ENCODE measurements around the gene DPF3.

The DPF3 gene

DNA sequence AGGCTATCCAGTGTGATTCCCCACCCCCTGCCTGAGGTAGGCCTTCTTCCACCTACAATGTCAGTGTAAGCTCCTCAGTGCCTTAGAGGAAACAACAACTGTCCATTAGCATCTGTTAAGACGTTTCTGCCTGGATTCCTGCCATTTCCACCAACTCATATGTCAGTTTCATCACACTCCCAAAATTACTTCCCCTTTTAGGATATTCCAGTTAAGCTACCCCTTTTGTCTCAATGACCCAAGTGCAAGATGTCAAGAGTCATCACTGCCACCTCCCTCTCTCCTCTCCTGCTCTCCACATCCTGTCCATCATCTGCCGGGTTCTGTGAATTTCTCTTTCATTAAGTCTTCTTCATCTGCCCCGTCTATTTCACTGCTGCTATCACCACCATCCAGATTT lies 189.4 kb downstream of the DPF3 start:
- DNase-seq: no peak

DNA sequence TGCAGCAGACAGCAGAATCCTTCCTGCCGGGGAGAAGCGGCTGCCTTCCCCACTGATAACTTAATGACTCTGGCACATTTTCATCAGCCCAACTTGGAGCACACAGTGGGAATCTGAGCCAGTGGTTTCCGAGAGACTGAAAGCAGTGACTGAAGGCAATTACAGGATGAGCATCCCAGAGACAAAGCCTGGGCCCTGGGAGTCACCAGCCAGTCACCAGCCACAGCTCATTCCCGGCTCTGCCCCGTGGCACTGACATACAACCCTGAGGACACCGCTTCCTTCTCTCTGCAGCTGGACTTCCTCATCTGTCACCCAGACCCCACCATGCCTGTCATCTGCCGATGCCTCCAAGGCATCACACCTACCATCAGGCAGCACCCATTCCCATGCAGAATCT lies 192.3 kb downstream of the DPF3 start:
- DNase-seq: no peak

DNA sequence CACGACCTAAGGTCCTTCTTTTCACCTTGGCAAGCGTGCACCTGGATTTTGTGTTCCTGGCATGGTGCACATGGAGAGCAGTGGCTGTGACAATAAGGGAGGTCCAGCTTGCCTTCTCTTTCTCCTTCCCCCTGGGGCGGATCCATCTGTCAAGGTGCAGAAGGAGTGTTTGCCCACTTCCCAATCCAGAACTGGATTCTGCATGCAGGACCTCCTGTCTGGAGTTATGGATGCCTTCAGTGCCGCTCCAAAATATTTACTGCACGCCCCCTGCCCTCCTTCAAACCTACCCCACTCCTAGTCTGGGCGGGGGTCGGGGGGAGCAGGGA lies 192.7 kb downstream of the DPF3 start:
- no peak for DNase-seq

DNA sequence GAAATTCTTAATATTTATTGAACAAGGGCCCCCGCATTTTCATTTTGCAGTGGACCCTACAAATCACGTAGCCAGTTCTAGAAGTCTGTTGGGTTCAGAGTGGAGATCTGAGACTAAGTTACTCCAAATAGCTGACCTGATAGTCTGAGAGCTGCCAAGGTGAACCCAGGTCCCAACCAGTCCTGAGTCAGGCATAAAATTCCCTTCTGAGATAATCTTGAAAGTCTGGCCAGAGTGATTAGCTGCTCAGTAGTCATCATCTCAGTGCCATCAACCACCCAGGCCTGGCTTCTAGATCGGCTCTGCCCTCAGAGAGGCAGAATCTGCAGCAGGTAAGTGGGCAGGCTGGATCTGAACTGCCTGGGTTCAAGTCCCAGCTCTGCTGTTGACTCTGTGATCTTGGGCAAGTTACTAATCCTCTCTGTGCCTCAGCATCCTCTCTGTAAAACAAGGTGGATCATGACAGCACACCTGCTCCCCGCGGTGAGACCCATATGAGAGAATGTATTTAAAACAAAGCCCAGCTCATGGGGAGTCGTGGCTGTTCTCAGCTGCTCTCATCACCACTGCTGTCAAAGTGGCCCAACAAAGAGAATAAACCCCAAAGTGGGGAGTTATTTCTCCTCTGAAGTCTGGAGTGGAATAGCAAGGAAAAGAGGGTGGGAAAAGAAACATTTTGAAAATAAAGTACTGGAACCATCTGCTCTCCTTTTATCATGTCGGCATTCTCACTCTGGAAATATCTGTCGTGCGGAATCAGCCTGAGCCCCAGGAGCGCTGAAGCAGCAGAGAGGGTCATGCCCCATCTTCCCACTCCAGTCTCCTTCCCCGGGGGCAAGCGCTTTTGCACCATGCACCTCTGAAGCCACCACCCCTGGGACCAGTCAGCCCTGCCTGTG lies 193.3 kb downstream of the DPF3 start:
- no peak for DNase-seq

DNA sequence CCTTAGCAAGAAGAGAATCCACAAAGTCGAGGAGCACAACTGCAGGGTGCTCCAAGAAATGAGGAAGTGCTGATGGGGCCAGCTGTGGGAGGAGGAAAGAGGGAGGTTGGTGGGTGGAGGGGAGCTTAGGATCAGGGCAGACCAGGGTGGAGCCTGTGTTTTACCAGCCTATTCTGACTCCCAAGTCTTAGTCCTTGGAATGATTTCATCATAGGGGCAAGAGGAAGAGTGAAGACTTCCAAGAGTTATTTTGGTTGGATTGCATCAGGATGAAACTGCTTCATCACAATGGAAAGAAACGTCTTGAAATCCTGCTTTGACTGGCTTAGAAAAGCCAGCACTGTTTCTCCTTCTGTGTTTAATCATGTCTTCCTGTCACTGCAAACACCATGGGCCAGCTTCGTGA lies 194.0 kb downstream of the DPF3 start:
- DNase-seq: peak; percentile 78

DNA sequence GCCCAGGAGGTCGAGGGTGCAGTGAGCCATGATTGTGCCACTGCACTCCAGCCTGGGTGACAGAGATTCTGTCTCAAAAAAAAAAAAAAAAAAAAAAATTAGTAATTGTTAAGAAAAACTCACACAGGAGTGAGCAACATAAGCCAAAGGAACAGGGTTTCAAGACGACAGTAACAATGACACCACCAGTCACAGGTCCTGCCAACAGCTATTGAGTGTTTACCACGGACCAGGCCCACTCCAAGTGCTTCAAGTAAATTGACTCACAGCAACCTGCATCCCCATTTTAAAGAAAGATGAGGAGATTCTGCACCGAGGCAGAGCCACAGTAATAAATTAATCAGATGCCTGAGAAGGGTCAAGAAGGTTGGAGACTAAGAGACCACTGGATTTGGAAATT lies 194.5 kb downstream of the DPF3 start:
- no peak for DNase-seq

DNA sequence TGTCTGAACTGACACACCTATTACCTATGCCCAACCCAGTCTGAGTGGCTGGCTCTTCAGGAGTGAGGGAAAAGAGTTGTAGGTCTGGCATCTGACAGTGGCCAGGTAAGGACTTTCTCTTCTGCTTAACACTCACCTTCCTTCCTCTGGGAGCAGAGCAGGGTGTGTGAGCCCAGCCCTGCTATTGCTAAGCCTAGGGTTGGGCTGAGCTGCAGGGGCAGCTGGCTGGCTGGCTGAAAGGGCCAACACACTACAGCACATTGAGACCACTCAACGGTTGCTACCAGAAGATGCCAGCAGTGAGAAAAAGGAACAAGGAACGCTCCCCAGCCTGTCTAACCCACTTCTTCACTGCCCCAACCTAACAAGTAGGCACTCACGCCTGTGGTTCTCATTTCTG lies 201.2 kb downstream of the DPF3 start:
- no peak for DNase-seq

DNA sequence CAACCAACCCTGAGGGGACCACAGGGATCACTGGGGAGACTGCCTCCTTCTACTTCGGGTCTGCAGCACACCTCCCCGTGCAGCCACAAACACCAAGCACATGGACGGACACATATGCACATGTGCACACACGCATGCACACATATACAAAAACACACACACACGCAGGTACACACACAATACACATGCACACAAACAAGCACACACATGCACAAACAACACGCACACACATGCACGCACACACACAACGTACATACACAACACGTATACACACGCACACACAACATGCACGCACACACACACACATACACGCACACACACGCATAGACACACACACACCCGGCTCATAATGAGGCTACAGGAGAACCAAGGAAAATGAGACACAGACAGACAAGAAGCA lies 203.6 kb downstream of the DPF3 start:
- DNase-seq: no peak

DNA sequence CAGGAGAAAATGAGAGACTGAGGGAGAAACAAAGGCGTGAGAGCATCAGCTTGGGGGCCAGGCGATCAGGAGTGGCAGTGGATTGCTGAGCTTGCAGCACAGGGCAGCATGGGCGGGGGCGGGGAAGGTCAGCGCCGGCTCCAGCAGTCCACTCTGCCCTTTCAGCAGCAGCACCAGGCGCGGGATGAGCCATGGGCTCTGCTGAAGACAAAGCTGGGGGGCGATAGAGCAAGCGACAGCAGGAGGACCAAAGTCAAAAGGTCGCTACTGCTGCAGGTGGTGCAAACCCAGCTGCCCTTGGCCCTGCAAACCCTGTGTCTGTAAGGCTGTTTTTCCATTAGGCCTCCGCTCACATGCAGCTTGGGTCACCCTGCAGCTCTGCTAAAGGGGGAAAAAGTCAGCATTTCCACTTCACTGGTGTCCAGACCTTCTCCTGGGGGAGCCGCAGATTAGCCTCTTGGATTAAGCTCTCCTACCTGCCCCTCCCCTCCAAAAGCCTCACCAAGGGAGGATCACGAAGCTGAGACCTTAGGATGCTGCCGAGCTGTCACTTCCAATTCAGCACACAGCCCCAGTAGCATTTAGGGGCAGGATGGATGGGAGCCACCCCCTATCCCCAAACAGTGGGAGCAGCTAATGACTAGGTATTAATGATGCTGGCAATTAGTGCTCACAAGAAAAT lies 204.8 kb downstream of the DPF3 start:
- no peak for DNase-seq

DNA sequence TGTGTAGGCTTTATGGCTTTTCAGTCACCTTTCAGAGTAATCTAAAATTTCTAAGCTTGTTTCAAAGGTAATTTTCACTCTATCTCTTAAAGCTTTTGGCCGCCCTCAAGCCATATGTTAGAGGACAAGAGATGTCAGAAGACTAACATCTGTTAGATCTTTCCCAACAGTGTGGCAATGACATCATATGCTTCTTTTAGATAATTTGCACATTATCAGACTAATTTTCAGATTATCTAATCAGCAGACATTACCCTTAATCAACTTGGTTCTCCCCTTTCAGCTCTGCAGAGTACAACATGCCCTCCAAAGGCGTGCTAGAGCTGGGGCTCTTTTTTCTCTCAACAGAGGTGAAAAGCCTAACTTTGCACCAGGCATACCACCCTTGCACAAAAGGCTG lies 207.1 kb downstream of the DPF3 start:
- no peak for DNase-seq

DNA sequence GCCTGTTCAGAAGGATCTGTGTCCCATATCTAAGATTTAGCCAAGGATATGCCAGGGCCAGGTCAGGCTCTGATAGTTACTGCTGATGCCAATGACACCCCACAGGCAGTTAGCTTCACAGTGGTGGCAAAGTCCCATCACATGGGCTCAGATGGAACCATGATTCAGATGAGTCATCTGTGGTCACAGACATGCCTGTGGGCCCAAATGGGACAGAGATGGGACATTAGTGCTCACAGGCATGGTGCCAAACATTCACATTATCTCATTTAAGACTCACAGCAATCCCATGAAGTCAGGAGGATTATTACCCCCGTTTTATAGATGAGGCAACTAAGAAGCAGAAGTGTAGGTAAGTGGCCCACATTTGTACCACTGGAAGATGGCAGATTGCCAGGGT lies 207.8 kb downstream of the DPF3 start:
- no peak for DNase-seq

DNA sequence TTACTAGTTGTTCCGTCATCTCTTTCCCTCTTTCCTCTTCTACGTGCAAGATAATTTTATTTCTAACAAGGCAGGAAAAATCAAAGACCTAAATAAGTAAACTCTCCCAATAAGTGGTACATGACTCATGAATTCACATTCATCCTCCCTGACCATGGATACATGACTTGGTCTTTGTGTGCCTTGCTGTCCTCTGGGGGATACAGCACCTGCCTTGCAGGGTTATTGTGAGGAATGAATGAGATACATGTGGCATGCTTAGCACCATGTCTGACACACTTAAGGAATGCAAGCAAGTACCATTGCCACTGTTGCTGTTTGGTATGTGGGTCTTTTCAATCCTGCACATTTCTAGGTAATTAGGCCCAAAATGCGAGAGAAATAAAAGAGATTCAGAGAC lies 208.4 kb downstream of the DPF3 start:
- DNase-seq: no peak

DNA sequence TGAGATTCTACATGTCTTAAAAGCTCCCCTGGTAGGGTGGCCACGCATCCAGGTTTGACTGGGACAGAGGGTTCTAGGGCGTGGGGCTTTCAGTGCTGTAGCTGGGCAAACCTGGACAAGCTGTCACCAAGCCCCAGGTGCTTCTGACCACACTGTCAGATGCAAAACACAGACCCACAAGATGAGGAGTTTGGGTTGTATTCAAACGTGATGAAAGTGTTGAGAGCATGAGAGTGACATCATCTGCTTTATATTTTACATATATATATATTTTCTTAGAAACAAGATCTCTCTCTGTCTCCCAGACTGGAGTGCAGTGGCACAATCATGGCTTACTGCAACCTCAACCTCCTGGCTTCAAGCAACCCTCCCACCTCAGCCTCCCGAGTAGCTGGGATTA lies 210.1 kb downstream of the DPF3 start:
- no peak for DNase-seq

DNA sequence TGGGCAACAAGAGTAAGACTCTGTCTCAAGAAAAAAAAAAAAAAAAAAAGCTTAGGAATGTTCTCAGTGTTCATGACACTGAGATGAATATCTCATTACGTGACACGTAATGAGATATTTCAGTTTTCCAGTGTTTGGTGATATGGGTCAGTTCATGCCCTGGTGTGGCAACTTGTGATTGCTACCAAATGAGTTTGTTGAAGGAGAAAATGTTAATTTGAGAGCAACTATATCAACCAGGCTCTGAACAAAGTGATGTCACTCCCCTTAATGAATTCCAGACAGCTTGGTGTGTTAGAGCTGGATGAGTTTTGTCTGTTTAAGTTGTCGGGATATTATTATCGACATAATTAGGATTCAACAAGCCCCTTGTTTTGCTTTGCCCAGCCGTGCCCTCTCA lies 211.7 kb downstream of the DPF3 start:
- DNase-seq: no peak

DNA sequence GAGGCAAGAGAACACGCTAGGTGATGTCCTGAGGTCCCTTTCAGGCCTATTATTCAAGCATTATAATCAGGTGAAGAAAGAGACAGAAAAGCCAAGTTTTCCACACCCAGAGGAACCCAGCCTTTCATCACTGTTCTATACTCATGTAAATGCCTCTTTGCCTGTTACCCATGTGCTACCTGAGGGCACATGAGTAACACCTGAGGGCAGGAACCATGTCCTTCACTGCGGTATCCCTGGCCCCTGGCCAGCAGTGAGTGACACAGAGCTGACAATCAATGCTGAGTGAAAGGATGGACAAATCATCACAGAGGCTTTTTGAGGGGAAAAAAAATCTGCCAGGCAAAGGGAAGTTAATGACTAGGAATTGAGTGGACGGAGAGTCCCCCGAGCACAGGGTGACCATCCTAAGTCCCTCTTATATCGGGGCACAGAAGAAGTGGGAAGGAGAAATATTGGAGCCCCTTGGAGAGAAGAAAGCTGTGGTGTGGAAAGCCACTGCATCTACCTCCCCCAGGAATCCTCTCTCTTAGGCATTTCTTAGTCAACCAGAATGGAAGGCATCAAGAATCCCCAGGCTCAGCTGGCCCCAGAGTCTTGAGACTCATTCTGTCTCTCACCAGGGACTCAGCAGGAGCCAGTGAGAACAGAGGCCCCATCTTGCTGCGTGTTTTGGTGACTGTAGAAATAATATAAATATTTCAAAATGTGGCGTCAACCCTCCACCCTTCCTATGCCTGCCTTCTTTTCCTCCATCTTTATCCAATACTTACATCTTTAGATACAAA lies 212.9 kb downstream of the DPF3 start:
- DNase-seq: no peak

DNA sequence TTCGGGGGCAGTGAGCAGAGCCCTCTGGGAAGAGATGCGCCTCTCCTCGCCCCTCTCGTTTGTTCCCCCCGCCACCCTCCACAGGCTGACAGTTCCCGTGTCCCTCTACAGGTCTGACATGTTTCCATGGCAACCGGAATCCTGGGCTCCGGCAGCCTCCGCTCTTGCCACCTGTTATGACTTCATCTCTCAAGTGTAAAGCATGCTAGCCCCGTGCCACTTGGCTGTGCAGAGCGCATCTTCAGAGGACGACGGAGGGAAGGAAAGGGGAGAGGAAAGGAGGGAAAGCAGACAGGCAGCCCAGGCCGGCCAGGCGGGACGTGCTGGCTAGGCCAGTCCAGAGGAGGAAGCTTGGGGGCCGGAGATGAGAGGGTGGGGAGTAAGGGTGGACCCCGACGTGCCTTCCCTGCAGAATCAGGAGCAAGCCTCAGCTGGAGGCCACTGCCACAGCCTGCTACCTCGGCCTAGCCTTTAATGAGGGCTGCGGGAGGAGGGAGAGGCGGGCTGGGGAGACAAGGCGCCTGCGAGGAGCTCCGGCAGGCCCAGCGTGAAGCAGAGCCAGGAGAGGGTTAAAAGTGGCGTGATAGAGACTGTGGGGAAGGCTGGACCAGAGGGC lies 214.3 kb downstream of the DPF3 start:
- no peak for DNase-seq

DNA sequence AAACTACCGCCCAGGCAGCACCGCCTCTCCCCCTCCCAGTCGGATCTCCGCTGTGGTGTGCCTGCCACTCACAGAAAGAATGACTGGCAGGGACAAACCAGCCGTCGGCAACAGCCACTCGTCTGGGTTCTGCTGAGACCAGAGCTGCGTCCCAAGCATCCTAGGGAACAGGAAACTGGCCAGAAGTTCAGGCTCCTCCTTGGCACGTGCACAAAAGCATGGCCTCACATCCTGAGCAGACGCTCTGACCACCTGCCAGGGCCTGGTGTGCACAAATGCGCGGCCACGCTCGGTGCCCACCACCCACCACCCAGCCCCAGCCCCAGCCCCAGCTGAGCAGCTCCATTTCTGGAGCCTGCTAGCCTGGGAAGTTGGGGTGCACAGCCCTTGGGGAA lies 214.8 kb downstream of the DPF3 start:
- no peak for DNase-seq

DNA sequence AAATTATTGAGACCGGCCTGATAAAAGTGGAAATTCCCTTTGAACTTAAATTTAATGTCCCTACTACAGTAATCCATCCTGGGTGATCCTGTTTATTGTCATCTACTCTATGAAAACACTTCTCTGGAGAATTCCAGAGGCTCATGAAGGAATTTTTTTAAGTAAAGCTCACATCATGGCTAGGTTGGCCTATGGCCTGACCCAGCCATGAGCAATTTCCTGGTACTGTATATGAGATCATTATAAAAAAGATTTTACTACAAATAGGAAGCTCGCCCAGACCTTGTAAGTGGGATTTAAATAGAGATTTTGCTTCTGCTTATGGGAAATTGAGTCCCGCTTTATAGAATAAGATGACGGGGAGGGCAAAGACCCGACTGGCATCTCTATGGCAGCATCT lies 215.5 kb downstream of the DPF3 start:
- no peak for DNase-seq

DNA sequence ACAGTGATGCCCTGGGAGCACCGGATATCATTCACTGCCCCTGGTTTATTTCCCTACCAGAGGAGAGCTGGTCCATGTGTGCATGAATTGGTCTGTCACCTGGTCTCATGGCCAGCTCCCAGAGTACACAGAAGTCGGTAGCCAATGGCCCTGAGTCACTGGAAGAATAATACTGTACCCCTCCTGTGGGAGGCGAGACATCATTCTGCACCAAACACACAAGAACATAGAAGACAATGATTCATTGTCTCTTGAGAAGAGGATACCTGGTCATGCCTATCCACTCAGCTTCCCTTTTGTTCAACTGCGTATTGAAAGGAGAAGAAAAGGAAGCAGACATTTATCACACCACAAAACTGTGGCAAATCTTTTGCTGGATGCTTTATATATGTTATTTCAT lies 216.2 kb downstream of the DPF3 start:
- DNase-seq: no peak

DNA sequence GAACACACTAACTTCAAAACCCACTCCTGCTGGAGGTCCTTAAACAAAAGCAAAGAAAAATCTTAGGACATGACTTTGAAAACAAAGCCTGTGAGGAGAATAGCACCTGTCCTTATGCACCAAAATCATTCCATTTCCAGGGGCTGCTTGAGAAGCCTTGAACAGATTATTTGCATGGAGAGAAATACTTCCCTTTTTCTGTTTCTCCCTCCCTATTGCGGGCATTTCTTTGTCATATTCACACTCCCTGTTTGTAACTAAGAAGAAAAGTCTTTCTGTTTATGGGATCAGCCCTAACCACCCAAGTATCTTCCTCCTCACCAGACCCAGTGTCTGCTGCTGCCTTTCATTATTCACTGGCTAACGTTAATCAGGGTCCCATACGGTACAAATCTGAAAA lies 218.8 kb downstream of the DPF3 start:
- no peak for DNase-seq

DNA sequence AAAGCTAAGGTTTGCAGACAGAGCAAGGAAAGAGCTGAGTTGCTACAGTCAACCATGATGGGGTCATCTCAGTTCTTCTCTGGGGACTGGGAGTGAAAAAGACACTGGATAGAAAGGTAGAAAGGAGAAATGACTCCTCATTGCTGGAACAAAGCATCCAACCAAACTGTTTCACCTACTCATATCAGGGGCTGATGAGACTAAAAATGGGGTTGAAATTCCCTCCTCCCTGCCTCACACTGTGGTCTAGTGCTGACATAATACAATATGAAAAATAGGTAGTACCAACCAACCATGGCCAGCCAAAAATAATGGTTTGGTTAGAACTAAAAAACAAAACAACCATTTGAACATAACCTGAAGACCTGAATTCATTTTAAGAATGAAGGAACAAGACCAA lies 220.7 kb downstream of the DPF3 start:
- DNase-seq: no peak

DNA sequence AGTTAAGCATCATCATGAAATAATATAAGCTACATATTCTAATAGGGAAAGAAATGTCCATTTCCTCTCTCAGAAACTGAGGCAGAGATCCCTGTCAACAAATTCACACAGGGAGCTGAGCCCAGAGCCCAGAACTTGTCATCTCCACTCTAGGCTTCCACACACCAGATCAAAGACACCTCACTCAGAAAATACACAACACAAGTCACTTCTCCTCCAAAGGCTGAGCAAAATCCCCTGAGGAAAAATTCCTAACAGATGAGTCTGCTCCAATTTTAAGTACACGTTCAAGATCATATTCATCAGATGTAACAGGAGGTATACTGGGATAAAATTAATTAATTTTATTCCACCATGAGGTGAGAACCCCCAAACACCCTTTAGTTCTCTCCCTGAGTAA lies 227.3 kb downstream of the DPF3 start:
- DNase-seq: peak; percentile 86

DNA sequence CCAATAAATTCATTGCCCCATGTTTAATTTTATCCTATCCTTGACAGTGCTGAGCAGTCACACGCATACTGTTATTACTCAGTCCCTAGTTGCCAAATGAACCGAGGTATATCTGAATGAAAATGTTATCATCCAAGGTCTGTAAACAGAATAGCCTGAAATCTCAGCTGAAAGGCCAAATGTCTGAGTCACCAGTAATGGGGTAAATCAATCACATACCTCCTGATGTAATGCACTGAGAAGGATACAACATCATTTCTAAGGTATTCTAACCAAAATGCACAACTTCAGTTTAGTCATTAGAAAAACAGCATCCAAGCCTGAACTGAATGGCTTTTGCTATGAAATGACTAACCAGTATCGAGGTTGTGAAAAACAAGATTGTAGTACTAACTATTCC lies 228.6 kb downstream of the DPF3 start:
- DNase-seq: peak; percentile 99

DNA sequence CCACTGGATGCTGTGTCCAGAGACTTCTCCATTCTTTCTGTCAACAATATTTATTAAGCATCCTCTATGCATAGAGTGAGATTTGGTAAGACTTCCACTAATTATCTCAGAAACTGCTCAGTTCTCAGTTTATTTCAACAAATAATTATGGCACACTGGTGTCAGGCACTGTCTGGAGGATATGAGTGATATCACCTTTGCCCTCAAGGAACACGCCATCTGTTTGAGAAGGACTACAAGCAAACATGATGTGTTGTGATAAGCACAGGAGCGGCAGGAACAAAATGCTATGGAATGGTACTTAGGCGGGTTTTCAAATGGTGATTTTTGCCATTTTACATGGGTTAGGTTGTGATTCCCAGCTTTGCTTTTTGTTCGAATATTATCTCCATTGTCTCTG lies 229.2 kb downstream of the DPF3 start:
- no peak for DNase-seq
